DOHH2 (cell line): ENCODE measurements around the gene ZNF532.

Experiments
- CTCF ChIP-seq: fragments of 200-600 bp; sonication (generic); IDR thresholded peaks from one replicate; pipeline ENCODE4 v1.5.1; 2014; ENCODE audit warnings: antibody characterized with exemption, mild to moderate bottlenecking, low read depth, low read length; ENCODE audit not compliant: poor library complexity, severe bottlenecking
- EZH2phosphoT487 ChIP-seq: fragments of 200-600 bp; sonication (generic); IDR thresholded peaks from 2 replicates; pipeline ENCODE4 v1.6.1; 2017; ENCODE audit warnings: borderline replicate concordance, mild to moderate bottlenecking, antibody characterized with exemption, low read length, moderate library complexity, mixed read lengths

GRCh38 chr18:59001166-59001565, 136.5 kb downstream of the ZNF532 start:
- no peak for TF ChIP-seq CTCF
- TF ChIP-seq EZH2phosphoT487: no peak
